Caco-2 (cell line): ENCODE results near the gene PRR5. TPM values are rescaled to one million over a fixed set of nuclear protein-coding genes. Genes with fewer than 3 reads are reported as not detected.

Source experiments
- BruUV-seq: library from RNA; stranded (reverse); fragments of 400-500 nt; replicated peaks from 2 replicates; lab custom pipeline; 2021; lab: Mats Ljungman, UMichigan
- CTCF ChIA-PET: fragments of 300-600 bp; sonication (Branson Sonifier 250); formaldehyde crosslinking; loops from one replicate; lab custom pipeline; 2022; ENCODE audit warnings: antibody characterized with exemption; lab: Charles Lee
- POLR2A ChIA-PET: fragments of 300-600 bp; sonication (Branson Sonifier 250); formaldehyde crosslinking; loops from one replicate; lab custom pipeline; 2022; ENCODE audit warnings: antibody characterized with exemption; lab: Charles Lee
- DNase-seq, 2 experiments: peaks; one replicate each; pipeline versions ENCODE4 v3.0.0 to v3.0.0-alpha.2; 2020 to 2022
- H3K27me3 ChIP-seq: replicated peaks from 2 replicates; pipeline ENCODE4 v1.6.0; 2011; ENCODE audit warnings: low read length; ENCODE audit not compliant: control insufficient read depth, insufficient read depth
- H3K36me3 ChIP-seq: 2 replicates; pipeline ENCODE4 v1.5.1; 2011; ENCODE audit warnings: low read length; ENCODE audit not compliant: control insufficient read depth, insufficient read depth
- H3K4me1 ChIP-seq: fragments of 250-450 bp; sonication (Bioruptor Pico); 2 replicates; pipeline ENCODE4 v1.5.1; 2020; ENCODE audit warnings: mild to moderate bottlenecking
- H3K4me3 ChIP-seq: 2 replicates; pipeline ENCODE4 v1.5.1; 2011; ENCODE audit warnings: low read depth, mild to moderate bottlenecking, control low read depth, low read length
- H3K9me3 ChIP-seq: fragments of 250-450 bp; sonication (Bioruptor Pico); 2 replicates; pipeline ENCODE4 v1.5.1; 2020; ENCODE audit warnings: mild to moderate bottlenecking, moderate library complexity
- H3K27ac Mint-ChIP-seq: one replicate; pipeline ENCODE4 v1.8.0; 2022; ENCODE audit warnings: mixed read lengths; ENCODE audit not compliant: unreplicated experiment
- H3K27me3 Mint-ChIP-seq: one replicate; pipeline ENCODE4 v1.8.0; 2022; ENCODE audit warnings: mixed read lengths; ENCODE audit not compliant: insufficient read depth, unreplicated experiment
- H3K36me3 Mint-ChIP-seq: one replicate; pipeline ENCODE4 v1.8.0; 2022; ENCODE audit warnings: mild to moderate bottlenecking, mixed read lengths; ENCODE audit not compliant: insufficient read depth, unreplicated experiment
- H3K4me1 Mint-ChIP-seq: one replicate; pipeline ENCODE4 v1.8.0; 2022; ENCODE audit warnings: low read depth, mixed read lengths; ENCODE audit not compliant: unreplicated experiment
- H3K4me3 Mint-ChIP-seq: one replicate; pipeline ENCODE4 v1.8.0; 2022; ENCODE audit warnings: mild to moderate bottlenecking, moderate library complexity, mixed read lengths; ENCODE audit not compliant: unreplicated experiment
- H3K9me3 Mint-ChIP-seq: one replicate; pipeline ENCODE4 v1.8.0; 2022; ENCODE audit warnings: mixed read lengths; ENCODE audit not compliant: unreplicated experiment
- intact Hi-C: fragments of 100-400 bp; cut with micrococcal nuclease; formaldehyde crosslinking; loops from one replicate; pipeline ENCODE4 v1.10.0; 2022; ENCODE audit not compliant: unreplicated experiment
- total RNA-seq: library from RNA; stranded (reverse); gene quantifications from 2 replicates; pipeline ENCODE4 v1.2.3, GENCODE V29; 2022
- TF ChIP-seq, protein P1 (sequence below), 2 experiments: fragments of 200-600 bp in 1 of 2; IDR thresholded peaks; 1 replicate in 1 of 2; 2 replicates in 1 of 2; pipeline versions ENCODE4 v1.5.1 to v1.8.0; 2011 to 2022; ENCODE audit warnings: antibody characterized with exemption in 1 of 2, control low read depth in 1 of 2, inconsistent platforms in 1 of 2, low read depth in 1 of 2, low read length in 1 of 2, mild to moderate bottlenecking in 1 of 2, moderate library complexity in 1 of 2; ENCODE audit not compliant: insufficient read depth in 1 of 2, severe bottlenecking in 1 of 2, unreplicated experiment in 1 of 2

PRR5 gene
- total RNA-seq, 1 experiment from 2014 or later: 82.8 TPM

DNA sequence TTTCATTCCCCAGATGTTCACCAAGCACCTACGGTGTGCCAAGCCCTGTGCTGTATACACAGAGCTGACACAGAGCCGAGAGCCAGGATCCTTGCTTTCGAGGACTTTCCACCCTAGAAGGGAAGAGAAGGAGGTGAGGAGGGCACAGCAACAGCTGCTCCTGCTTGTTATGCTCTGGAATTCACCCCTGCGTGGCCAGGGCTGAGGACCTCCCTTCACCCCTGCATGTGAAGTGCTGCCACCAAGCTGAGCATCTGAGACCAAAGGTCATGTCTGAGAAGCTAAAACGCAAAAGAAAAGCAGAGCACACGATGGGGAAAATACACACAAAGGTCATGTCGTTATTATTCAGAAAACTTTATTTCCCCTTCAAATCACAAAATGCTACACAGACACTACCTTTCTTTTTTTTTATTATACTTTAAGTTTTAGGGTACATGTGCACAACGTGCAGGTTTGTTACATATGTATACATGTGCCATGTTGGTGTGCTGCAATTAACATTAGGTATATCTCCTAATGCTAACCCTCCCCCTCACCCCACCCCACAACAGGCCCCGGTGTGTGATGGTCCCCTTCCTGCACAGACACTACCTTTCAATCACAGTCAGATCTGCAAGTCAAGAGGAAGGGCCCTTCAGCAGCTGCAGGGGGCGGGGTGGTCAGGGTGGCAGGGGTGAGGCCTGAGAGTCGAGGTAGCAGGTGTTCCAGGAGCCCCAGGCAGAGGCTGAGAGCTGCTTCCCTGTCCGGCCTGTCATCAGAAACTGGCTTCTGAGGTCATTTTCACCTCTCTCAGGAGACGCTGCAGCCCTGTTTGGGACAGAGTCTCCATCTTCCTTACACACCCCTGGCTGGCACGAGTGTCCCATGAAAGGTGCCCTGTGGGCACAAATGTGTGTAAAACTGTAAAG, 40.1 kb upstream of the PRR5 start:
- Mint-ChIP-seq H3K4me1 (no peaks in the 10 kb centered on the region), H3K27me3 (no peaks in the 10 kb centered on the region), H3K27ac (no peak overlapping the region), H3K4me3 (no peak overlapping the region), H3K36me3 (no peaks in the 10 kb centered on the region), H3K9me3 (no peaks in the 10 kb centered on the region)
- Histone ChIP-seq H3K9me3 (no peaks in the 10 kb centered on the region), H3K4me1 (no peaks in the 10 kb centered on the region), H3K4me3 (no peak overlapping the region), H3K36me3 (no peaks in the 10 kb centered on the region), H3K27me3 (no peaks in the 10 kb centered on the region)
- ChIA-PET POLR2A (no interaction called here), CTCF (interaction anchor here (0.6 kb wide), 1 partner anchor 281 kb away, joined by 3 read pairs; no protein-coding TSS in a partner anchor)
- BruUV-seq: no TSS peak
- intact Hi-C loops: no loop called here
- no peak for DNase-seq
- TF ChIP-seq, protein P1, sequence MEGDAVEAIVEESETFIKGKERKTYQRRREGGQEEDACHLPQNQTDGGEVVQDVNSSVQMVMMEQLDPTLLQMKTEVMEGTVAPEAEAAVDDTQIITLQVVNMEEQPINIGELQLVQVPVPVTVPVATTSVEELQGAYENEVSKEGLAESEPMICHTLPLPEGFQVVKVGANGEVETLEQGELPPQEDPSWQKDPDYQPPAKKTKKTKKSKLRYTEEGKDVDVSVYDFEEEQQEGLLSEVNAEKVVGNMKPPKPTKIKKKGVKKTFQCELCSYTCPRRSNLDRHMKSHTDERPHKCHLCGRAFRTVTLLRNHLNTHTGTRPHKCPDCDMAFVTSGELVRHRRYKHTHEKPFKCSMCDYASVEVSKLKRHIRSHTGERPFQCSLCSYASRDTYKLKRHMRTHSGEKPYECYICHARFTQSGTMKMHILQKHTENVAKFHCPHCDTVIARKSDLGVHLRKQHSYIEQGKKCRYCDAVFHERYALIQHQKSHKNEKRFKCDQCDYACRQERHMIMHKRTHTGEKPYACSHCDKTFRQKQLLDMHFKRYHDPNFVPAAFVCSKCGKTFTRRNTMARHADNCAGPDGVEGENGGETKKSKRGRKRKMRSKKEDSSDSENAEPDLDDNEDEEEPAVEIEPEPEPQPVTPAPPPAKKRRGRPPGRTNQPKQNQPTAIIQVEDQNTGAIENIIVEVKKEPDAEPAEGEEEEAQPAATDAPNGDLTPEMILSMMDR (IDR thresholded peaks at IDR 0.05; ENCODE audit: insufficient read depth in 1 of 2, low read depth in 1 of 2, low read length in 1 of 2, severe bottlenecking in 1 of 2, unreplicated experiment in 1 of 2): no peak

GRCh38 chr22:44663256-44663999, 38.6 kb upstream of the PRR5 start:
- Histone ChIP-seq H3K4me1 (peaks cover 5% of the 10 kb centered on the region; the same call in 1 of the 2 replicates), H3K27me3 (no peaks in the 10 kb centered on the region), H3K4me3 (no peak overlapping the region), H3K36me3 (no peaks in the 10 kb centered on the region), H3K9me3 (no peaks in the 10 kb centered on the region)
- BruUV-seq: no TSS peak
- TF ChIP-seq, protein P1 (IDR thresholded peaks at IDR 0.05; ENCODE audit: insufficient read depth in 1 of 2, low read depth in 1 of 2, low read length in 1 of 2, severe bottlenecking in 1 of 2, unreplicated experiment in 1 of 2): no peak
- Mint-ChIP-seq H3K4me1 (no peaks in the 10 kb centered on the region), H3K9me3 (no peaks in the 10 kb centered on the region), H3K27me3 (no peaks in the 10 kb centered on the region), H3K27ac (no peak overlapping the region), H3K36me3 (no peaks in the 10 kb centered on the region), H3K4me3 (no peak overlapping the region)
- CTCF ChIA-PET: no interaction called here
- no peak for DNase-seq
- POLR2A ChIA-PET: no interaction called here
- intact Hi-C loops: no loop called here

- Histone ChIP-seq H3K4me1 (peaks cover 6% of the 10 kb centered on the region), H3K36me3 (no peaks in the 10 kb centered on the region), H3K27me3 (no peaks in the 10 kb centered on the region), H3K9me3 (no peaks in the 10 kb centered on the region), H3K4me3 (no peak overlapping the region)
- no peak overlapping the region for H3K27ac Mint-ChIP-seq
- TF ChIP-seq, protein P1 (IDR thresholded peaks at IDR 0.05; ENCODE audit: insufficient read depth in 1 of 2, low read depth in 1 of 2, low read length in 1 of 2, severe bottlenecking in 1 of 2, unreplicated experiment in 1 of 2): no peak
- H3K36me3 Mint-ChIP-seq: no peaks in the 10 kb centered on the region
- CTCF ChIA-PET: no interaction called here
- intact Hi-C loops: no loop called here
- no peak overlapping the region for H3K4me3 Mint-ChIP-seq
- POLR2A ChIA-PET: no interaction called here
- H3K4me1 Mint-ChIP-seq: no peaks in the 10 kb centered on the region
- H3K27me3 Mint-ChIP-seq: no peaks in the 10 kb centered on the region
- H3K9me3 Mint-ChIP-seq: no peaks in the 10 kb centered on the region
- no TSS peak for BruUV-seq
- no peak for DNase-seq
Observed at GRCh38 chr22:44664149-44664548, 37.9 kb upstream of the PRR5 start.
